ENCODE data around the gene CDC42EP2.

CDC42EP2 gene

DNA sequence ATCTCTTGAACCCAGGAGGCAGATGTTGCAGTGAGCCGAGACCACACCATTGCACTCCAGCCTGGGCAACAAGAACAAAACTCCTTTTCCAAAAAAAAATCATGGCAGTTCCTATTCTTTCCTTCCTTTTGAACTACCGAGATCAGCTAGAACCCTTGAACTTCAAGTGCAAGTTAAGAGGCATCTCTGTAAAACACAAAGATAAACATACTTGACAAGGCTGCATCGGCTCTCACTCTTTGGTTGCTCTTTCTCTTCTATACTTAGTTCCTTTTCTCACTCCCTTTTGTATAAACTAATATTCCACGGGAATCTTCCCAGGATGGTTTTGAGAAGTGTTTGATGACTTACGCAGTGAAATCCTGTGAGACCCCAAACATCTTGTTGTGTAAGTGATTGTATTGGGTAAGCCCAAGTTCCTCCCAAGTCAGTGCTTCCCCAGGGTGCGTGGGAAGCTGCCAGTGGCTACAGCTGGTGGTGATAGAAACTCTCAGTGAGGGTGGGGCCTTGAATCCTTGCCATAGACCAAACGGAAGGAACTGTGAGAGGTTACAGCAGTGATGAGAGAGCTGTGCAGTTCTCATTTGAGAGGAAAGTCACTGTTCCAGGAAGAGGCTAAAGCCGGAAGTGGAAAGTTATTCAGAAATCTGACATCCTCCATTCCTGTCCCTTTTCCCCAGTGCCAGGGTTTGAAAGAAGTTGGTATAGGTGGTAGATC, 24.1 kb upstream of the CDC42EP2 start:
- DNase-seq (ENCODE audit: low read depth): no peak
- TF ChIP-seq CTCF (conservative IDR thresholded peaks at IDR 0.05; ENCODE audit: low read depth, low read length): no peak
- H3K4me3 ChIP-seq (ENCODE audit: low read length): no peak overlapping the region

DNA sequence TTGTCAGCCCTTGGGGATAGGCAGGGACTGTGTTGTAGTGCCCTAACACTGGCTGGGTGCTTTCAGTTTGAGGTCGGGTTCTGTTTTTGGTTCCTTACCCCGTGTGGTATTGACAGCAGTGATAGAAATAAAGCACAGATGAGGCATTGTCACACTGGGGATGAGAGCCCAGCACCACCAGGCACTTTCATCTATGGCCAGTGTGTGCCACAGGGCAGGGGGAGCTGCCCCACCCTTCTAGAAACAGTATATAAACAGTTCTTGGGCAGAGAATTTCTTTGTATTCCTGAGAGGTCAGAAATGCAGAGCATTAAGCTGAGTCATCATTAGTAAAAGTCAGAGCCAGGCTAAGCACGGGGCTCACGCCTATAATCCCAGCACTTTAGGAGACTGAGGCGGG, 23.1 kb upstream of the CDC42EP2 start:
- DNase-seq (ENCODE audit: low read depth): peak; percentile 85
- no peak for TF ChIP-seq CTCF (conservative IDR thresholded peaks at IDR 0.05; ENCODE audit: low read depth, low read length)
- no peak overlapping the region for H3K4me3 ChIP-seq (ENCODE audit: low read length)

DNA sequence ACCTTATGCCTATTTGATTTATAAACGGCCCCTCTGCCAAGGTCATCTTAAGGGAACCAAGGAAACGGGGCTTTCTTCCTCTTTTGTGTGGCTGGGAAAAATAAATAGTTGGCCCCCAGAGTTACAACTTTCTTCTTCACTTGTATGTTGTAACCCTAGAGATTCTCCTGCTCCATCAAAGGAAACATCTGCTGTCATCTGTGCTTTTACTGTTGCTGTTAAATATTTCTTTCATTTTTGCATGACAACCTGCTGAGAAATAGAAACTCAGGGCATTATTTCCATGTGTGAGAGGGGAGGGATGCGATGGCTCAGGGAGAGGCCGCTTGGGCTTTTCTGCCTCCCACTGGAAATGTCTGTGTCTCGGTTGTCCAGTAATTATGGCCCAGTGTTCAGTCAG, 21.8 kb upstream of the CDC42EP2 start:
- H3K4me3 ChIP-seq (ENCODE audit: low read length): no peak overlapping the region
- no peak for DNase-seq (ENCODE audit: low read depth)
- no peak for TF ChIP-seq CTCF (conservative IDR thresholded peaks at IDR 0.05; ENCODE audit: low read depth, low read length)

DNA sequence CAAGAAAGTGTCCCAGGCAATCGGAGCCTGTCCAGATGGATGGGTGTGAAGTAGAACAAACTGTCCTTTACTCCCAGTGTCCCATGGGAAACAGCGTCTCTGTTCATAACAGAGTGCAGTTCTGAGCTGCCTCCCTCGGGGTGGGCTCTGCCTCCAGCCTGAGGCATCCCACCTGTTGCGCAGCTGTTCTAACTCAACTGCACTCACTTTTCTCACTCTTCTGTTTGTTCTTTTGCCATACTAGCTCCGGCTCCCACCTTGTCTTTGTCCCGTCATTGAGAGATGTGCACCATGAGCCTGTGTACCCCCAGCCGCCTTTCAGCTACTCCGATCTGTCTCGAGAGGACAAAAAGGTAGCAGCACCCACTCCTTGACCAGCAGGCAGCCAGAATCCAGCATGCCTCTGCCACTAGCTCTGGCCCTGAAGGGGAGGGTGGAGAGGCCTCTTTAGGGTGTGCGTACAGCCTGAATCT, 20.7 kb upstream of the CDC42EP2 start:
- no peak overlapping the region for H3K4me3 ChIP-seq (ENCODE audit: low read length)
- DNase-seq (ENCODE audit: low read depth): no peak
- TF ChIP-seq CTCF (conservative IDR thresholded peaks at IDR 0.05; ENCODE audit: low read depth, low read length): no peak

DNA sequence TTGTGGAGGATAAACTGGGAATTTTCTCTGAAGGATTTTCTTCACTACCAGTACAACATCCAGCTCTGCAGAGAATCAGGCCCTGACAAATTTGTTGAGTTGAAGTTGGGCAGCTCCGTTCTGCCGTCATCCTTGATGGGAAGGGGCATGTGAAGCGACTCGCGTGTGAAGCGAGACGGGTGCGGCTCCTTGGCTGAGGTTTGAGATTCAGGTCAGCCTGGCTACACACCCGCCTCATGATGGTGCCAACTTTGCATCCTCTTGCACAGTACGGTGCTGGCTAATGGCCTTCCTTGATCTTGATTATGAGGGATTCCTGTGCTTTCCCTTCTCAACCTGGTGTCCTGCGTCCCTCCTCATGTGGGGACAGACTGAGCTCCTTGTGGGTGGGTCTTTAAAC, 19.7 kb upstream of the CDC42EP2 start:
- no peak for TF ChIP-seq CTCF (conservative IDR thresholded peaks at IDR 0.05; ENCODE audit: low read depth, low read length)
- DNase-seq (ENCODE audit: low read depth): no peak
- no peak overlapping the region for H3K4me3 ChIP-seq (ENCODE audit: low read length)

- no peak for DNase-seq (ENCODE audit: low read depth)
- H3K4me3 ChIP-seq (ENCODE audit: low read length): no peak overlapping the region
- TF ChIP-seq CTCF (conservative IDR thresholded peaks at IDR 0.05; ENCODE audit: low read depth, low read length): no peak
These were observed 18.9 kb upstream of the CDC42EP2 start for GRCh38 chr11:65295571-65296341.

All from retinal pigment epithelial cell (primary cell).